CMK (cell line): ENCODE measurements around the gene SOWAHB.

Experiments
- DNase-seq: peaks from one replicate; pipeline ENCODE4 v3.0.0-alpha.2; 2010; ENCODE audit warnings: low read depth

SOWAHB gene, protein sequence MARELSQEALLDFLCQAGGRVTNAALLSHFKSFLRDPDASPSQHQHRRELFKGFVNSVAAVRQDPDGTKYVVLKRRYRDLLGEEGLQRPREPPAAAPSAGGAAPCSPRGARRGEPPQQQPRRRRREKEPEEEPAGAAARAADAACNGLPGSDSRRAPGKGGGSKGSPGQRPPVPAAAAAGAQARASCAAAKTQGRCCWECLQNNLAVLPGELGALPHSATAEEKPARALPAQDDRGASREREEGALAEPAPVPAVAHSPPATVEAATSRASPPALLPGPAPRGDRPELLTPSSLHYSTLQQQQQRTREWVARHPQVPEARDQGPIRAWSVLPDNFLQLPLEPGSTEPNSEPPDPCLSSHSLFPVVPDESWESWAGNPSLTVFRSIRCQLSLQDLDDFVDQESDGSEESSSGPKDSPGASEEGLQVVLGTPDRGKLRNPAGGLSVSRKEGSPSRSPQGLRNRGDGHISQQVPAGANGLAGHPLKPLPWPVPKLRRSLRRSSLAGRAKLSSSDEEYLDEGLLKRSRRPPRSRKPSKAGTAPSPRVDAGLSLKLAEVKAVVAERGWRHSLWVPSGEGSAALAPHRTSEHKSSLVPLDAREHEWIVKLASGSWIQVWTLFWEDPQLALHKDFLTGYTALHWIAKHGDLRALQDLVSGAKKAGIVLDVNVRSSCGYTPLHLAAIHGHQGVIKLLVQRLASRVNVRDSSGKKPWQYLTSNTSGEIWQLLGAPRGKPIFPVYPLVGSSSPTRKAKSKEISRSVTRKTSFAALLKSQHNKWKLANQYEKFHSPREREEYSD

DNA sequence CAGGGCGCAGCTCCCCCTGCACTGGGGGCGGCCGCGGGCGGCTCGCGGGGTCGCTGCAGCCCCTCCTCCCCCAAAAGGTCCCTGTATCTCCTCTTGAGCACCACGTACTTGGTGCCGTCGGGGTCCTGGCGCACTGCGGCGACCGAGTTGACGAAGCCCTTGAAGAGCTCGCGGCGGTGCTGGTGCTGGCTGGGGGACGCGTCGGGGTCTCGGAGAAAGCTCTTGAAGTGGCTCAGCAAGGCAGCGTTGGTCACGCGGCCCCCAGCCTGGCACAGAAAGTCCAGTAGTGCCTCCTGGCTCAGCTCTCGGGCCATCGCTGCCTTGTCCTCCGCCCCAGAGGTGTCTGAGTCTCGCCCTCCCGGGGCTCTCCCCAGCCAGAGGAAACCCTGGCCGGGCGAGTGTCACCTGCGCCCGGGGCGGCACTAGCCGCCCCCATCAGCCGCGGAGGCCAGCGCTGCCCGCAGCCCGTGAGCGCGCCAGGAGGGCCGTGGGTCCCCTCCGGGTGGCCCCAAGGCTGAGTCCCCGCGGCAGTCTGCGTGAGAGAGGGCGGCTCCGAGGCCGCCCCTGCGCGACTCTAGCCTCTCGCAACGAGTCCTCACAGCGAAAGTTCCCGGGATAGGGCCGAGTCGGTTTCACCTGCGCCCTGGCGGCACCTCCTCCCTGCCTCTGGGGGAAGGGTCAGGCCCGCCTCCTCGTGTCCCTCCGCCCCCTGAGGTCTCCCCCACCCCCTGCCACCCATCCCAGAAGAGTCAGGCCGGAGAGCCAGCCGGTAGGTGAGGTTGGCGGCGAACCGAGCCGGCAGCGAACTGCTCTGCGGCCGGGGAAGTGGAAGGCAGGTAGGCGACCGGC is at the start of gene SOWAHB:
Gene SOWAHB, minus strand, starts transcription at position 609 of the 849 bp plus-strand sequence. Its CDS starts 295 bp downstream, at position 314.
- DNase-seq, result no peak

DNA sequence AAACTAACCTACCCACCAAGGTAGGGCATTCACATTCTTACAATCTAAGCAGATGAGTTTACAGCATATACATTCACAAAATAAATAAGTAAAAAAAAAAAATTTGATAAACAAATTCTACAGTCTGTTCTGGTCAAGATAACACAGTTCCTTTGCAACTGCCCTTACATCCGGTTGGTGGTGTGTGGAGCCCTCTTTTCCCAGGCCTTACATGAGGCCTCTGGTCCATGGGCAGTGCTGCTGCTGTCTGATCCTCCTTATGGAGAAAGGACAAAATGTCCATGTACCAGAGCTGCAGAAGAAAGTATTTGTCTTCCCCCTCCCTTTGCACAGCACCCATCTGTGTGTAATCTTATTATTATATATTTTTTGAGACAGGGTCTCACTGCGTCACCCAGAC is 49.4 kb upstream of the SOWAHB start:
- DNase-seq, result peak; percentile 39

DNA sequence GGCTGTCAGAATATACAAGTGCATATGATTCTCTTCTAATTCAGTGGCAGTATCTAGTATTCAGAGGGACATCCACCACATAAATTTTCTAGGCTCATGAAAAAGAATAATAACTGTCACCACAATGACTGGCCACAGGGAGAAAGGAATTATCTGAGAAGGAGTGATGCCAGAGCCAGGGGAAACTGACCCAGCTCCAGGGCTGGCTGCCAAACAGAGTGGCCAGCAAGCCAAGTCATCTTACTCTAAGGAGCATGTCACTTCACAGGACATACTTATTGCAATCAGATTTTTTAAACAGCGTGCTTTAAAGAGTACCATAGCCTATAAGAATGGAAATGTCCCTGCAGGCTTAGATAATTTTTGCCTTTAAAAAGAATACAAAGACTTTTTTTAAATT is 45.8 kb upstream of the SOWAHB start:
- DNase-seq, result no peak

DNA sequence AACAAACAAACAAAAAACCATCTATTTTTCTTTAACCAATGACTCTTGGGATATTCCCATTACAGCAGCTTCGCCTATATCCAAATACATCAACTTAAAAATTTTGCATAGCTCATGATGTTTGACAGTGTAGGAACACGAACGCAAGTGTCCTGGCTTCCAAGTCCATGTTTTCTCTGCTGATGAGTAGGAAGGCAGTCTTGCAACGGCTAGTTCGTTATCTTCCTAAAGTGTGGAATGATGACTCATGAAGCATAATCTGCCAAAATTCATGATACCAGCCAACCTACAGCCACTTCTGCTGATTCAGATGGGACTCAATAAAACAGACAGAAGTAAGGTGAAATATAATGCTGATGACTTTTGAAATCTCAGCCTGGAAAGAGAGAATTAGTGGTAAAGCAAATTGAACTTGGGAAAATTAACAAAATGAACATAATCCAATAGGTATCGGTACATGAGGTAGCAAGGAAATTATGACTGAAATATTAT is 45.2 kb upstream of the SOWAHB start:
- no peak for DNase-seq

DNA sequence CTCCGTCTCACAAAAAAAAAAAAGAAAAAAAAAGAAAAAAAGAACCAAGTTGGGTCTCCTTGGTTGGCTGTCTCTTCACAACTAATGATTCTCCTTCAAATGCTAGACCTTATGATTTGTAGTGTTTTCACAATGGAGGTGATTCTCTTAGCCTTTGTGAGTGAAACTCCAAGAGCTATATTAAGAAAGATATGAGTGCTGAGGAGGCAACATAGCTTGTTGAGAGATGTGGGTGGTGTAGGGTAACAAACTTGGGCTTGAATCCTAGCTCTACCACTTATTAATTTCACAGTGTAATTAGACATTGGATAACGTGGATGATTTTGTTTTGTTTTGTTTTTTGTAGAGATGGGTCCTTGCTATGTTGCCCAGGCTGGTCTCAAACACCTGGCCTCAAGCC is 41.2 kb upstream of the SOWAHB start:
- no peak for DNase-seq

DNA sequence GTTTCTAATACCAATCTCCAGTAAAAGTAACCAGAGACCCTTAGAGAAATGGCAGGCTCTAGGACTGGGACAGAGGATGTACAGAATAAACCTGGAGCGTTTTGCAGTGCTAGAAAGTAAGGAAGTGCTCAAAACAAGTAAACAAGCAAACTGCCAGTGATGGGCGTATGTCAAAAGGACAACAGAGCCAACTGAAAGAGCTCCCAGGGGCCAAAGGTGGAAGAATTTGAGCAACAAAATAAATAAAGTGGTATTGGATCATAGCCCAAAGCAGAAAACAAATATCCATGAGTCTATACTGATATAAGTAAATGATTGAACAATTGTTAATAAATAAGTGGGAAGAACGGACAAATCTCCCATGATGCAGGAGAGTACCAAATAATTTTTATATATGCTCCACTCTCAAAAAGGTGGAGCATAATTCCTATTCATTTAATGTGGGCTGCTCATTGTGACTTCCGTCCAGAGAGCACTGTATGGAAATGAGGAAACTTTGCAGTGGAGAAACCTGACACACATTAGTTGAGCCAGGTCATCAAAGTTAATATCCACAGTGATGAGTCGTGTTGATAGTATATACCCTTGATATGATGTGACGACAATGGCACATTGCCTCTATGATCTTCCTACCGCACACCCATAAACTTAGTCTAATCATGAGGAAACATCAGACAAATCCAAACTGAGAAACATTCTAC is 33.8 kb upstream of the SOWAHB start:
- no peak for DNase-seq

DNA sequence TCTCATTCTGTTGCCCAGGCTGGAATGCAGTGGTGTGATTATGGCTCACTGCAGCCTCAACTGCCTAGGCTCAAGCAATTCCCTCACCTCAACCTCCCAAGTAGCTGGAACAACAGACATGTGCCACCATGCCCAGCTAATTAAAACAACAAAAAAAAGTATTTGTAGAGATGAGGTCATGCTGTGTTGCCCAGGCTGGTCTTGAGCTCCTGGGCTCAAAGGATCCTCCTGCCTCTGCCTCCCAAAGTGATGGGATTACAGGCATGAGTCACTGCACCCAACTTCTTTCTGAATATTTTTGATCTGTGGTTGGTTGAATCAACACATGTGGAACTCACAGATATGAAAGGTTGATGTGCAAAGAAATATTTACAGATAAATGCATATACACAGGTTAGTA is 33.1 kb upstream of the SOWAHB start:
- no peak for DNase-seq

DNA sequence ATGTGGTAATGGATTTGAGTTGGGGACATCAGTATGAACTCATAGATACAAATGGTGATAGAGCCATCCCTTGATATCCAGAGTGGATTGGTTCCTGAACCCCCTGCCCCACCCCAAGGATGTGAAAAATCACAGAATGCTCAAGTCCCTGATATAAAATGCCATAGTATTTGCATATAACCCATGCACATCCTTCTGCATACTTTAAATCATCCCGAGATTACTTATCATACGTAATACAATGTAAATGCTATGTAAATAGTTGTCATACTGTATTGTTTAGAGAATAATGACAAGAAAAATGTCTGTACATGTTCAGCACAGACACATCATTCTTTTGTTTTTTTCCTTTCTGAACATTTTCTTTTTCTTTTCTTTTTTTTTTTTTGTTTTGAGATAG is 32.7 kb upstream of the SOWAHB start:
- DNase-seq, result no peak

DNA sequence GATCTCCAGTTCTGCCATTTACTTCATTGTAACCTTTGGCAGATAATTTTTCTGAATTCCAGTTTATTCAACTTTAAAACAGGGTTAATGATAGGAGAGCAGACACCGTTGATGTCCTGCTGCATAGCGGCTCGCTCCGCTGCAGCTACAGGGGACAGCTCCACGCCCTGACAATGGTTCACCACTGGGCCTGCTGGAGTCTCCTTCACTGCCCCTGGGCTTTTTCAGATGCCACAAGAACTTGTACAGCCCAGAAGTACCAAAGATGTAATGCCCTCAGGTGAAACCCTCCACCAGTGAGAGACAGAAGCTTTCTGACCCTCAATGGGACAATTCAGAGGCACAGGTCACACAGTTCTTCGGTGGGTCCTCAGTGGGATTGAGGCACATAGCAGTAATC is 28.9 kb upstream of the SOWAHB start:
- DNase-seq, result no peak

DNA sequence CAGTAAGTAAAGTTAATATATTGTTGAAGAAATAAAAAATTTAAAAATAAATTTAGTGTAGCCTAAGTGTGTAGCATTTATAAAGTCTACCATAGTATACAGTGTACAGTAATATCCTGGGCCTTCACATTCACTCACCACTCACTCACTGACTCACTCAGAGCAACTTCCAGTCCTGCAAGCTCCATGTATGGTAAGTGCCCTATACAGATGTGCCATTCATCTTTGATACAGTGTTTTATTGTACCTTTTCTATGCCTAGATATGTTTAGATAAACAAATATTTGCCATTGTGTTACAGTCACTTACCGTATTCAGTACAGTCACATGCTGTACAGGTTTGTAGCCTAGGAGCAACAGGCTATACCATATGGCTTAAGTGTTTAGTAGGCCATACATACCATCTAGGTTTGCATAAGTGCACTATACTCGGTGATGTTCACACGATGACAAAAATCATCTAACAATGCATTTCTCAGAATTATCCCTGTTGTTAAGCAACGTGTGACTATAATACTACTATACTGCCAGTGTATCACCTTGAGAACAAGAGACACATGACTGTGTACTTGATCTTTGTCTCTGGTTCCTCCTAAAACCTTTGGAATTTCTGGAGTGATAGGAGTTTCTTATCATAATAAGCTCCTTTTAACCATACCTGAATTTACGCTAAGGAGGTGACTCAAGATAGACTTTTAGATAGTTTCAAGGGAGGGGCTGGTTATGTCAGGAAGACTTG is 25.8 kb upstream of the SOWAHB start:
- DNase-seq, result no peak

DNA sequence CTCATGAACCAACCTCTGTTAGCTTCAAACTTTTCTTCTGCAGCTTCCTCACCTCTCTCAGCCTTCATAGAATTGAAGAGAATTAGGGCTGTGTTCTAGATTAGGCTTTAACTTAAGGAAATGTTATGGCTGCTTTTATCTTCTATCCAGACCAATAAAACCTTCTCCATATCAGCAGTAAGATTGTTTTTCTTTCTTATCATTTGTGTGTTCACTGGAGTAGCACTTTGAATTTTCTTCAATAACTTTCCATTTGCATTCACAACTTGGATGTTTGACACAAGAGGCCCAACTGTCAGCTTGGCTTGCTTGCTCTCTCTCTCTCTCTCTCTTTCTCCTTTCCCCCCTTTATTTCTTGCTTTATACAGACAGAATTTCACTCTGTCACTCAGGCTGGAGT is 22.8 kb upstream of the SOWAHB start:
- DNase-seq, result no peak

DNA sequence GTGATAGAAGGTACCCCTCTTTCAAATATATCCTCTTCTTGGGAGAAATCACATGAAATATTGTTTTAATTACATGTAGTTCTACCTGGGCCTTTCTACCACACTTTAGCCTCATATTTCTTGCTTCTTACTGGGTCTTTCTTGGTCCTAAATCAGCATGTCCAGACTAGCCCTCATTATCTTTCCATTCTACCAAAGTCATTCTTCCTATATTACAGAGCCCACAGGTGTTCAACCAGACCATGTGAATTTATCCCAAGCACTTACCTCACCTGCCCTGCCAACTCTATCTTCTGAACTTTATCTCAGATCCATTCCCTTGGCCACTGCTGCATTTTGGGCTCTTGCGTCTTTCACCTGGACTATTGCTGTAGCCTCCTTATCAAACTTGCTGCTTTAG is 11.8 kb upstream of the SOWAHB start:
- no peak for DNase-seq

DNA sequence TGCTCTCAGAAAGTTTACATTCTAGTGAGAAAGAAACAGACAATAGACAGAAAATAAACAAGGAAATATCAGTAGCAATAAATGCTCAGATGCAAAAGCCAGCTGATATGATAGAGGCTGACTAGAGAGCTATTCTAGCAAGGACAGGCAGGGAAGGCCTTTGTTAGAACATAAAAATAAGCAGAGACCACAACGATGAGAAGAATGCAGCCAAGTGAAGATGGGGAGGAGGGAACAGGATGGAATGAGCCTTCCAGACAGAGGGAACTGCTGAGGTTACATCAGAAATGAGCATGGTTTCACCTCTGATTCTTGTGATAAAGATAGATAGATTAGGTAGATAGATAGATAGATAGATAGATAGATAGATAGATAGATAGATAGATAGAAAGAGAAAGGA is 7.6 kb upstream of the SOWAHB start:
- no peak for DNase-seq

DNA sequence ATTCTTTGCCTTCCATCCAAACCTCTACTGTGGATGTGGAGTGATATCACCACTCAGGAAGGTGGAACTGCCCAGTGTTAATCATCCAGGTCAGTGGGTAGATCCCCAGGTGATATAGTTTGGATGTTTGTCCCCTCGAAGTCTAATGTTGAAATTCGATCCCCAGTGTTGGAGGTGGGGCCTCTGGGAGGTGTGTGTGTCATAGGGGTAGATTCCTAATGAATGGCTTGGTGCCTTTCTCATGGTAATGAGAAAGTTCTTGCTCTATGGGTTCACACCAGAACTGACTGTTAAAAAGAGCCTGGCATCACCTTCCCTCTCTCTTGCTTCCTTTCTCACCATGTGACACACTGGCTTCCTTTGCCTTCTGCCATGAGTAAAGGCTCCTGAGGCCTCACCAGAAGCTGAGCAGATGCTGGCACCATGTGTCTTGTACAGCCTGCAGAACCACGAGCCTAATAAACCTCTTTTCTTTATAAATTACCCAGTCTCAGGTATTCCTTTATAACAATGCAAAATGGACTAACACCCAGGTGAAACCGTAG is 6.8 kb upstream of the SOWAHB start:
- DNase-seq, result no peak

DNA sequence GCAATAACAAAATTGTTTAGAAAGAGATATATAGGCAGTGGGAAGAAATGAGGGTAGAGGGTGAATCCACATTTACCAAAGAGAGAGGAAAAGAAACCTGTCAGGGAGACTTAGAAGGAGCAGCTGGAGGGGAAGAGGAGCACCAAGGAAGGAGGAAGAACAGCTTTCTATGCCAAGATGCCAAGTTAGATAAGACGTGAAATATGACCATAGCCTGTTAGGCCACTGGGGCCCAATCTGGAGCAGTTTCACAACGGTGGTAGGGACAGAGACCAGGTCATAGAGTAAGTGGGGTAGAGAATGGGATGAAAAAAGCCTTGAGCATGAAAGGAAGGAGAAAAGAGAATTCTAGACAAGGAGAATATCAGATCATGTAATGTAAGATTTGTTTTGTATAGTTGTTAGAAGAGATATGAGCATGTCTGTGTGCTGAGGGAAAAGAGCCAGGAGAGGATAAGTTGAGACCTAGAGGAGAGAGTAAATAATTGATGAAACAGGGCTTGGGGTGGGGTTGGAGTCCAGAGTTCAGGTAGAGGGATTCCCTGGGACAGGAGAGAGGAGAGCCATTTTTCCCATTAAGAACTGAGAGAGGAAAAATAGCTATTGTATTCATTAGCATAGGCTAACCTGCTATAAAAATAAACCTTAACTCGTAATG is 4.4 kb upstream of the SOWAHB start:
- DNase-seq, result no peak

DNA sequence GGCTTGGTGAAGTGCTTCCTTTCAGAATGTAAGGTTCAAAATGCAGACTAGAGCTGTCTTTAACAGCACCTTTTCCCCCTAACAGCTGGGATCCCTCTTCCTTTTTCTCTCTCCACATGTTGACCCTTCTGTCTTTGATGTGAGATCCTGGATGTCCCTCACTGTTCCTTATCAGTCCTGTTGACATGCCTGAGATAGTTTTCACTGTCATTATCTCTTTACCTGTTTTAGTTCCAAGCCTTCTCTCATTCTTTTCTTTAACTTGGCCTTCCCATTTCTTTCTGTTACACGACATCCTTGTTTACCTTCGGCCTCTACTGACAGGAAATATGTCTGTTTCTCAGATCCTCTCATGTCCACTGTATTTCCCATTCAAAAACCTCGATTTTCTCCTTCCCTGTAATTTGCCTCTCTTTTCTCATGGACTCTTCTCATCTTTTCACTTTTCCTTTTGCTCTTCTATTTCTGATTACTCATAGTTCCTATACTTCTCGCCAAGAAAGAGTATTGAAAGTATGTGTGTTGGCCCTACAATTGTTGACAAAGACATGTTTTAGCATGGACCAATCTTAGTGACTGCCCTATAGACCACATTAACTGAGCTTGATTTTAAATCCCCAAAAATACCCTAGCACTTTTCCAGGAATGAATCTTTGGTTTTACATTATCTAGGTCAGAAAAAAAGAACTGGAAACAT is 1.2 kb upstream of the SOWAHB start:
- DNase-seq, result no peak

DNA sequence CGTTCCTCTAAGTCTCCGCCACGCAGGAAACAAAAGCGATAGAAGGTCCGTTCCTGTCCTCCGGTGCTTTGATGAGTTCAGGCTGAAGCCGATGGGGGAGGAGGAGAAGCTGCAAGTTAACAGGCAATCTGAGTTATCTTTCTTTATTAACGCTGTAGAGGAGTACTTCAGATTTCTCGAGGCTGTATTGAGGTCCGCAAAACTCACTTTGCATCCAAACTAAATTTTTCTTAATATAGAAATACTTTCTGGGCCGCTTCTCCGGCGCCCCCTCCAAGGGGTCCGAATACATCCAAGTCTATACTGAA is 395 bp upstream of the SOWAHB start:
- no peak for DNase-seq

DNA sequence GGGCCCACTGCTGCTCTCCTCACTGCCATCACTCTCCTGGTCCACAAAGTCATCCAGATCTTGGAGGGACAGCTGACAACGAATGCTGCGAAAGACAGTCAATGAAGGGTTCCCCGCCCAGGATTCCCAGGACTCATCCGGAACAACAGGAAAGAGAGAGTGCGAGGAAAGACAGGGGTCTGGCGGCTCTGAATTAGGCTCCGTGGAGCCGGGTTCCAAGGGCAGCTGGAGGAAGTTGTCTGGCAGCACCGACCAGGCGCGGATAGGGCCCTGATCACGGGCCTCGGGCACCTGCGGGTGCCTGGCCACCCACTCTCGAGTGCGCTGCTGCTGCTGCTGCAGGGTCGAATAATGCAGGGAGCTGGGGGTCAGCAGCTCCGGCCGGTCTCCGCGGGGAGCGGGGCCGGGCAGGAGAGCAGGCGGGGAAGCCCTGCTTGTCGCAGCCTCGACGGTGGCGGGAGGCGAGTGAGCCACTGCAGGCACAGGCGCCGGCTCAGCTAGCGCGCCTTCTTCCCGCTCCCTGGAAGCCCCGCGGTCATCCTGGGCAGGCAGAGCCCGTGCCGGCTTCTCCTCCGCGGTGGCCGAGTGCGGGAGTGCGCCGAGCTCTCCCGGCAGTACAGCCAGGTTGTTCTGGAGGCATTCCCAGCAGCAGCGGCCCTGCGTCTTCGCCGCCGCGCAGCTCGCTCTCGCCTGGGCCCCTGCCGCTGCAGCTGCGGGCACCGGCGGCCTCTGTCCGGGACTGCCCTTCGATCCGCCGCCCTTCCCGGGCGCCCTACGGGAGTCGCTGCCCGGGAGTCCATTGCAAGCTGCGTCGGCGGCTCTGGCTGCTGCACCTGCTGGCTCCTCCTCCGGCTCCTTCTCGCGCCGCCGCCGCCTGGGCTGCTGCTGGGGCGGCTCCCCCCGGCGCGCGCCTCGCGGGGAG is 1.1 kb downstream of the SOWAHB start:
- no peak for DNase-seq

DNA sequence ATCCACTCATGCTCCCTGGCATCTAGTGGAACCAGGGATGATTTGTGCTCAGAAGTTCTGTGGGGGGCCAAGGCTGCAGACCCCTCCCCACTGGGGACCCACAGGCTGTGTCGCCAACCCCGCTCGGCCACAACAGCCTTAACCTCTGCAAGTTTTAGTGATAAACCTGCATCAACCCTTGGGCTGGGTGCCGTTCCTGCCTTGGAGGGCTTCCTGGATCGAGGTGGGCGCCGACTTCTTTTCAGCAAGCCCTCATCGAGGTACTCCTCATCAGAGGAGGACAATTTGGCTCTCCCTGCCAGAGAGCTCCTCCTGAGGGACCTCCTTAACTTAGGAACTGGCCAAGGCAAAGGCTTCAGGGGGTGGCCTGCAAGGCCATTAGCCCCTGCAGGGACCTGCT is 1.9 kb downstream of the SOWAHB start:
- DNase-seq, result no peak
